ENCODE data around the gene NAXE.

- TF ChIP-seq CTCF (IDR thresholded peaks at IDR 0.05; ENCODE audit: low read depth, low read length, poor library complexity, severe bottlenecking) (no peak), EZH2phosphoT487 (IDR thresholded peaks at IDR 0.05; ENCODE audit: borderline replicate concordance, low read length) (no peak)
These were observed 7.3 kb downstream of the NAXE start for GRCh38 chr1:156598731-156599432.

All from DOHH2 (cell line).